ENCODE measurements around the gene LIG4. TPM values are rescaled to one million over a fixed set of nuclear protein-coding genes. Genes with fewer than 3 reads are reported as not detected.
A peak's percentile ranks its signal among the peaks of the same experiment; 100 is the strongest.

The LIG4 gene
- total RNA-seq, 2 experiments from 2014 or later, result 10.7 to 11.4 TPM

- peaks cover 17% of the 10 kb centered on the region for H3K36me3 Mint-ChIP-seq
- no peaks in the 10 kb centered on the region for H3K9me3 Mint-ChIP-seq
- H3K27me3 Mint-ChIP-seq, result no peaks in the 10 kb centered on the region
- H3K27ac Mint-ChIP-seq, result peak overlapping the region; percentile 83
- POLR2A ChIA-PET, result interaction anchor here (1.4 to 2.4 kb wide), 2 partner anchors 55 to 56 kb away, joined by 3 to 8 read pairs; partner anchors contain the start of gene TNFSF13B
- DNase-seq, result no peak
- H3K4me1 Mint-ChIP-seq, result peaks cover 30% of the 10 kb centered on the region
- ATAC-seq (ENCODE audit: low read depth), result no peak
- H3K4me3 Mint-ChIP-seq, result peak overlapping the region; percentile 83
Observed at GRCh38 chr13:108214441-108215271, 680 bp downstream of the LIG4 start.

GRCh38 chr13:108213946-108214345, 1.4 kb downstream of the LIG4 start:
- POLR2A ChIA-PET, result interaction anchor here (2.4 kb wide), 1 partner anchor 56 kb away, joined by 8 read pairs; the partner anchor contains the start of gene TNFSF13B
- H3K4me3 Mint-ChIP-seq, result peak overlapping the region; percentile 83
- no peaks in the 10 kb centered on the region for H3K27me3 Mint-ChIP-seq
- H3K9me3 Mint-ChIP-seq, result no peaks in the 10 kb centered on the region
- peaks cover 23% of the 10 kb centered on the region for H3K4me1 Mint-ChIP-seq
- H3K27ac Mint-ChIP-seq, result peak overlapping the region; percentile 66
- H3K36me3 Mint-ChIP-seq, result peaks cover 23% of the 10 kb centered on the region
- DNase-seq (no peak), ATAC-seq (ENCODE audit: low read depth) (no peak)

GRCh38 chr13:108212886-108213285, 2.5 kb downstream of the LIG4 start:
- H3K27me3 Mint-ChIP-seq, result no peaks in the 10 kb centered on the region
- H3K36me3 Mint-ChIP-seq, result peaks cover 28% of the 10 kb centered on the region
- peak overlapping the region; percentile 20 for H3K4me3 Mint-ChIP-seq
- DNase-seq, result no peak
- peak overlapping the region; percentile 52 for H3K27ac Mint-ChIP-seq
- no peak for ATAC-seq (ENCODE audit: low read depth)
- peaks cover 23% of the 10 kb centered on the region for H3K4me1 Mint-ChIP-seq
- POLR2A ChIA-PET, result interaction anchor here (1.0 to 2.4 kb wide), 2 partner anchors 57 to 69 kb away, joined by 4 to 8 read pairs; partner anchors contain the start of gene TNFSF13B
- no peaks in the 10 kb centered on the region for H3K9me3 Mint-ChIP-seq

GRCh38 chr13:108210551-108210950, 4.8 kb downstream of the LIG4 start:
- POLR2A ChIA-PET, result no interaction called here
- H3K36me3 Mint-ChIP-seq, result peaks cover 30% of the 10 kb centered on the region
- H3K4me3 Mint-ChIP-seq, result no peak overlapping the region
- no peaks in the 10 kb centered on the region for H3K9me3 Mint-ChIP-seq
- no peak for ATAC-seq (ENCODE audit: low read depth)
- no peak overlapping the region for H3K27ac Mint-ChIP-seq
- peaks cover 19% of the 10 kb centered on the region for H3K4me1 Mint-ChIP-seq
- no peak for DNase-seq
- H3K27me3 Mint-ChIP-seq, result no peaks in the 10 kb centered on the region

GRCh38 chr13:108200781-108201398, 14.4 kb downstream of the LIG4 start:
- no peak for DNase-seq
- Mint-ChIP-seq H3K27ac (no peak overlapping the region), H3K4me1 (peaks cover 11% of the 10 kb centered on the region), H3K27me3 (peaks cover 17% of the 10 kb centered on the region), H3K9me3 (peaks cover 5% of the 10 kb centered on the region), H3K4me3 (no peak overlapping the region), H3K36me3 (peaks cover 2% of the 10 kb centered on the region)
- POLR2A ChIA-PET, result no interaction called here
- ATAC-seq (ENCODE audit: low read depth), result no peak

GRCh38 chr13:108195861-108196260, 19.5 kb downstream of the LIG4 start:
- Mint-ChIP-seq H3K36me3 (no peaks in the 10 kb centered on the region), H3K9me3 (peaks cover 5% of the 10 kb centered on the region), H3K27me3 (peaks cover 14% of the 10 kb centered on the region), H3K27ac (no peak overlapping the region), H3K4me3 (no peak overlapping the region), H3K4me1 (no peaks in the 10 kb centered on the region)
- POLR2A ChIA-PET, result no interaction called here
- no peak for DNase-seq
- no peak for ATAC-seq (ENCODE audit: low read depth)

GRCh38 chr13:108195146-108195545, 20.2 kb downstream of the LIG4 start:
- no peak for DNase-seq
- POLR2A ChIA-PET, result no interaction called here
- peaks cover 5% of the 10 kb centered on the region for H3K9me3 Mint-ChIP-seq
- no peaks in the 10 kb centered on the region for H3K4me1 Mint-ChIP-seq
- no peak overlapping the region for H3K27ac Mint-ChIP-seq
- no peaks in the 10 kb centered on the region for H3K36me3 Mint-ChIP-seq
- no peak overlapping the region for H3K4me3 Mint-ChIP-seq
- peaks cover 14% of the 10 kb centered on the region for H3K27me3 Mint-ChIP-seq
- ATAC-seq (ENCODE audit: low read depth), result no peak

GRCh38 chr13:108194435-108194936, 20.9 kb downstream of the LIG4 start:
- no peak for ATAC-seq (ENCODE audit: low read depth)
- no peak overlapping the region for H3K4me3 Mint-ChIP-seq
- no peak overlapping the region for H3K27ac Mint-ChIP-seq
- POLR2A ChIA-PET, result no interaction called here
- no peaks in the 10 kb centered on the region for H3K4me1 Mint-ChIP-seq
- no peak for DNase-seq
- peaks cover 5% of the 10 kb centered on the region for H3K9me3 Mint-ChIP-seq
- H3K36me3 Mint-ChIP-seq, result no peaks in the 10 kb centered on the region
- peaks cover 10% of the 10 kb centered on the region for H3K27me3 Mint-ChIP-seq

GRCh38 chr13:108193806-108194205, 21.5 kb downstream of the LIG4 start:
- Mint-ChIP-seq H3K27ac (no peak overlapping the region), H3K4me1 (no peaks in the 10 kb centered on the region)
- DNase-seq, result no peak

GRCh38 chr13:108190897-108191296, 24.4 kb downstream of the LIG4 start:
- H3K4me1 Mint-ChIP-seq, result no peaks in the 10 kb centered on the region
- no peak overlapping the region for H3K4me3 Mint-ChIP-seq
- POLR2A ChIA-PET, result no interaction called here
- H3K9me3 Mint-ChIP-seq, result peaks cover 2% of the 10 kb centered on the region
- DNase-seq, result no peak
- ATAC-seq (ENCODE audit: low read depth), result no peak
- H3K27me3 Mint-ChIP-seq, result no peaks in the 10 kb centered on the region
- no peak overlapping the region for H3K27ac Mint-ChIP-seq
- no peaks in the 10 kb centered on the region for H3K36me3 Mint-ChIP-seq

More at GRCh38 chr13:108193806-108194205, 21.5 kb downstream of the LIG4 start:
- Mint-ChIP-seq H3K4me3 (no peak overlapping the region), H3K9me3 (peaks cover 5% of the 10 kb centered on the region), H3K27me3 (peaks cover 7% of the 10 kb centered on the region), H3K36me3 (no peaks in the 10 kb centered on the region)
- POLR2A ChIA-PET, result no interaction called here
- no peak for ATAC-seq (ENCODE audit: low read depth)

GRCh38 chr13:108188260-108188659, 27.1 kb downstream of the LIG4 start:
- POLR2A ChIA-PET, result no interaction called here
- Mint-ChIP-seq H3K9me3 (peaks cover 1% of the 10 kb centered on the region), H3K4me1 (peaks cover 1% of the 10 kb centered on the region), H3K36me3 (no peaks in the 10 kb centered on the region), H3K27me3 (peaks cover 4% of the 10 kb centered on the region), H3K4me3 (no peak overlapping the region), H3K27ac (no peak overlapping the region)
- ATAC-seq (ENCODE audit: low read depth) (no peak), DNase-seq (no peak)

GRCh38 chr13:108185223-108185622, 30.1 kb downstream of the LIG4 start:
- Mint-ChIP-seq H3K9me3 (peaks cover 1% of the 10 kb centered on the region), H3K27me3 (peaks cover 4% of the 10 kb centered on the region), H3K27ac (no peak overlapping the region), H3K36me3 (no peaks in the 10 kb centered on the region), H3K4me1 (peaks cover 1% of the 10 kb centered on the region), H3K4me3 (no peak overlapping the region)
- DNase-seq (no peak), ATAC-seq (ENCODE audit: low read depth) (no peak)
- POLR2A ChIA-PET, result no interaction called here

- DNase-seq (no peak), ATAC-seq (ENCODE audit: low read depth) (no peak)
- peaks cover 1% of the 10 kb centered on the region for H3K4me1 Mint-ChIP-seq
- H3K27me3 Mint-ChIP-seq, result peaks cover 6% of the 10 kb centered on the region
- H3K36me3 Mint-ChIP-seq, result no peaks in the 10 kb centered on the region
- H3K4me3 Mint-ChIP-seq, result no peak overlapping the region
- H3K27ac Mint-ChIP-seq, result no peak overlapping the region
- POLR2A ChIA-PET, result no interaction called here
- H3K9me3 Mint-ChIP-seq, result no peaks in the 10 kb centered on the region
Observed at GRCh38 chr13:108182652-108183051, 32.7 kb downstream of the LIG4 start.

- H3K27ac Mint-ChIP-seq, result no peak overlapping the region
- no peak for ATAC-seq (ENCODE audit: low read depth)
- H3K4me1 Mint-ChIP-seq, result no peaks in the 10 kb centered on the region
Observed at GRCh38 chr13:108178078-108178477, 37.3 kb downstream of the LIG4 start.

More at GRCh38 chr13:108178078-108178477, 37.3 kb downstream of the LIG4 start:
- Mint-ChIP-seq H3K4me3 (no peak overlapping the region), H3K27me3 (peaks cover 8% of the 10 kb centered on the region), H3K36me3 (no peaks in the 10 kb centered on the region), H3K9me3 (no peaks in the 10 kb centered on the region)
- POLR2A ChIA-PET, result no interaction called here
- DNase-seq, result no peak

Measured in activated naive CD8-positive, alpha-beta T cell treated with anti-CD3 and anti-CD28 coated beads, Interleukin-2, amount 10 ng/mL, durations not matched to agents 7 days and 5 days (primary cell).